ENCODE data around the gene GOLGA1. TPM values are rescaled to one million over a fixed set of nuclear protein-coding genes. Genes with fewer than 3 reads are reported as not detected.

Gene GOLGA1
- total and polyA plus RNA-seq, 2 of the 13 experiments (the other 11 are each of a cell fraction or from before 2014, with no cell fraction given) = 12.7 to 15.9 TPM

- peaks cover 27% of the 10 kb centered on the region for H3K4me1 ChIP-seq (ENCODE audit: insufficient read depth, low read length)
- FAIRE-seq (peak; percentile 50), ATAC-seq (peak; percentile 77), DNase-seq (ENCODE audit: low spot score) (no peak)
- no peaks in the 10 kb centered on the region for H4K20me1 ChIP-seq (ENCODE audit: insufficient read depth, low read length)
- 15% methylated on average over 2 of the region's 2 CpGs for WGBS (ENCODE audit: low lambda C conversion rate)
- no peak overlapping the region for H2AFZ ChIP-seq (ENCODE audit: low read length)
- peak overlapping the region; percentile 59; the same call in 1 of the 2 replicates for H3K4me2 ChIP-seq (ENCODE audit: low read depth, low read length)
- BruUV-seq (replicated peaks) = no TSS peak
- H3K4me3 ChIP-seq (replicated peaks in 1 of 3; ENCODE audit: insufficient read depth in 1 of 3, low read depth in 2 of 3, low read length in 3 of 3) = no peak overlapping the region
- H3K9me3 ChIP-seq (ENCODE audit: low read length) = no peaks in the 10 kb centered on the region
- CTCF ChIA-PET (ENCODE audit: low intra/inter-chr PET ratio, low total read pairs) = no interaction called here
- H3K79me2 ChIP-seq (ENCODE audit: insufficient read depth, low read length) = no peaks in the 10 kb centered on the region
- intact Hi-C loops (cut with micrococcal nuclease; ENCODE audit: unreplicated experiment) = no loop called here
- H3K9ac ChIP-seq (ENCODE audit: insufficient read depth, low read depth, low read length) = no peak overlapping the region
- H3K27ac ChIP-seq (ENCODE audit: extremely low read length, insufficient read depth, low read length) = peak overlapping the region; percentile 71
- no peaks in the 10 kb centered on the region for H3K36me3 ChIP-seq (replicated peaks in 1 of 2; ENCODE audit: control insufficient read depth in 1 of 2, insufficient read depth in 2 of 2, low read length in 2 of 2)
- in situ Hi-C loops (cut with HindIII; ENCODE audit: extremely low pct_ligation_motif_present, low pct_unique_long_range_greater_than_20kb) = no loop called here
- POLR2A ChIA-PET = interaction anchor here (1.3 to 2.4 kb wide), 2 partner anchors 8 to 292 kb away, joined by 4 to 14 read pairs; partner anchors contain the start of genes GOLGA1 and HSPA5
- no peaks in the 10 kb centered on the region; a peak in 1 of 5 replicates for H3K27me3 ChIP-seq (ENCODE audit: control insufficient read depth in 1 of 2, insufficient read depth in 2 of 2, low read length in 2 of 2)
- TF ChIP-seq LCORL (IDR thresholded peaks at IDR 0.05) = no peak
- no peak for TF ChIP-seq LCORL (CRISPR knock-in tag; IDR thresholded peaks at IDR 0.05)
- peak; percentile 39; the same call in 1 of the 2 replicates for TF ChIP-seq CEBPG (CRISPR knock-in tag; IDR thresholded peaks at IDR 0.05)
- no peak for TF ChIP-seq RFXAP (CRISPR knock-in tag; IDR thresholded peaks at IDR 0.05; ENCODE audit: borderline replicate concordance)
- no peak for TF ChIP-seq TBP (CRISPR knock-in tag; IDR thresholded peaks at IDR 0.05)
- no peak for TF ChIP-seq REPIN1 (CRISPR knock-in tag; IDR thresholded peaks at IDR 0.05; ENCODE audit: borderline replicate concordance, low read depth)
- no peak for TF ChIP-seq ZSCAN22 (CRISPR knock-in tag; IDR thresholded peaks at IDR 0.05)
- no peak for TF ChIP-seq ZNF407 (CRISPR knock-in tag; IDR thresholded peaks at IDR 0.05; ENCODE audit: not compliant biosample characterization)
- TF ChIP-seq ZNF460 (CRISPR knock-in tag; IDR thresholded peaks at IDR 0.05; ENCODE audit: borderline replicate concordance) = peak; percentile 47; the same call in 1 of the 2 replicates
- TF ChIP-seq ZMYM4 (CRISPR knock-in tag; IDR thresholded peaks at IDR 0.05) = peak; percentile 35; the same call in 1 of the 2 replicates
- TF ChIP-seq ZNF609 (CRISPR knock-in tag; IDR thresholded peaks at IDR 0.05; ENCODE audit: borderline replicate concordance) = no peak
These were observed 8.5 kb upstream of the GOLGA1 start for GRCh38 chr9:124949387-124949786.

Data from HepG2 (cell line).